T-helper 1 cell treated with Interleukin-12 subunit alpha and Interleukin-12 subunit beta and Interleukin-4 antibody, amounts not matched to agents 30 μg/mL and 1 μg/mL, for 36 hours (primary cell): Measurements from ENCODE around the gene ESPL1.
"Not testable (repeated sequence)": the region's sequence is repeated elsewhere in the genome, so short reads cannot be mapped to it uniquely, and the experiment has no call there.

Experiments used
- H3K27ac Mint-ChIP-seq: one replicate; pipeline ENCODE4 v1.8.0; 2021; ENCODE audit warnings: mild to moderate bottlenecking, mixed read lengths
- H3K27me3 Mint-ChIP-seq: one replicate; pipeline ENCODE4 v1.8.0; 2021; ENCODE audit warnings: low read depth, mixed read lengths
- H3K36me3 Mint-ChIP-seq: one replicate; pipeline ENCODE4 v1.8.0; 2021; ENCODE audit warnings: low read depth, mixed read lengths
- H3K4me1 Mint-ChIP-seq: one replicate; pipeline ENCODE4 v1.8.0; 2021; ENCODE audit warnings: low read depth, mixed read lengths
- H3K4me3 Mint-ChIP-seq: one replicate; pipeline ENCODE4 v1.8.0; 2021; ENCODE audit warnings: mild to moderate bottlenecking, moderate library complexity, mixed read lengths
- H3K9me3 Mint-ChIP-seq: one replicate; pipeline ENCODE4 v1.8.0; 2021; ENCODE audit warnings: mixed read lengths

The ESPL1 gene

DNA sequence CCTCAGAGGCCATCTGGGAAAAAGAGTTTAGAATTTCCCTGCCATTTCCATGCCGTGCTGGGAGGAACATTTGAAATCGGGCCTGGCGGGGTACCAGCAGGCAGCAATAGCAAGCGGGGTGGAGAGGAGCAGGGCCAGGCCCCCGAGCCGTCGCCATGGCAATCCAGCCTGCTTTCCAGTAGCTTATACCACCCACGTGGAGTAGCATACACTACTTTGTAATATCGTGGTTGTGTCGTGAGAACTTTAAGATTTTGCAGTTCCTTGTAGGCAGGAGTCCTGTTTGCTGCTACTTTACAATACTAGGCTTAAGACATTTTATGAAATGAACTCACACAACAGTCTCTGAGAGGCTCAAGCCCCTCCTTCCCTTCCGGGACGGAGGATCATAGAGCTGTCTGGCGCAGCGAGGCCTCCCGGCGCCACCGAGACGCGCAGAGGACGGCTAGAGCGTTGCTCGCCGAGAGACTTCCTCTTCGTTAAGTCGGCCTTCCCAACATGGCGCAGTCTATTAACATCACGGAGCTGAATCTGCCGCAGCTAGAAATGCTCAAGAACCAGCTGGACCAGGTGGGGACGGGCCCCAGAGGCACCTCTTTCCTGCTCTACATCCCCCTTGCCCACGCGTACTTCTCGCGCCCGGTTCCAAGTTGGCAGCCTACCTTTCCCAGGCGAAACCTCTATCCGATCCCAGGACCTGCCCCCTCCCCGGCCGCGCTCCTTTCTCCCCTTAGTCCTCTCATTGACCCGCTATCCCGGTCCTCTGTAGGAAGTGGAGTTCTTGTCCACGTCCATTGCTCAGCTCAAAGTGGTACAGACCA is 27.2 kb downstream of the ESPL1 start, which contains the start of gene PFDN5:
Gene PFDN5 (plus strand): TSS at position 473 of the 821 bp plus-strand sequence. CDS start 26 bp downstream, at position 499.
- no peaks in the 10 kb centered on the region for H3K27me3 Mint-ChIP-seq
- peak within 1 kb of the TSS; percentile 96 for H3K4me3 Mint-ChIP-seq
- H3K27ac Mint-ChIP-seq = peak within 1 kb of the TSS; percentile 92
- no peaks in the 10 kb centered on the region for H3K9me3 Mint-ChIP-seq
- H3K36me3 Mint-ChIP-seq = peaks cover 42% of the 10 kb centered on the region
- peaks cover 33% of the 10 kb centered on the region for H3K4me1 Mint-ChIP-seq

DNA sequence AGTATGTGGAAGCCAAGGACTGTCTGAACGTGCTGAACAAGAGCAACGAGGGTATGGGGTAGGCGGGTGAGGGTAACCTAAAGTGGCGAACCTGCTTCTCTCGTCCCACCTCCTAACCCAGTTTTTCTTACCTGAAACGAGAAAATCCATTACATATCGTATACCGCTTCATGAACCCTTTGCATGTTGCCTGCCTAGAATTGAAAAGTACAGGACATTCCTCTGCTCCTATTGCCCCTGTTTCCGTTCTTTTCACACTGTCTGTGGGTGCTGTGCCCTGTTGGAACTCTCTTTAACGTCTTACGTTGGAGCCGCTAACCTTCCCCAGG is 27.8 kb downstream of the ESPL1 start:
- Mint-ChIP-seq H3K9me3 (no peaks in the 10 kb centered on the region), H3K4me1 (peaks cover 39% of the 10 kb centered on the region), H3K27me3 (no peaks in the 10 kb centered on the region), H3K4me3 (peak overlapping the region; percentile 96), H3K27ac (peak overlapping the region; percentile 92), H3K36me3 (peaks cover 44% of the 10 kb centered on the region)

DNA sequence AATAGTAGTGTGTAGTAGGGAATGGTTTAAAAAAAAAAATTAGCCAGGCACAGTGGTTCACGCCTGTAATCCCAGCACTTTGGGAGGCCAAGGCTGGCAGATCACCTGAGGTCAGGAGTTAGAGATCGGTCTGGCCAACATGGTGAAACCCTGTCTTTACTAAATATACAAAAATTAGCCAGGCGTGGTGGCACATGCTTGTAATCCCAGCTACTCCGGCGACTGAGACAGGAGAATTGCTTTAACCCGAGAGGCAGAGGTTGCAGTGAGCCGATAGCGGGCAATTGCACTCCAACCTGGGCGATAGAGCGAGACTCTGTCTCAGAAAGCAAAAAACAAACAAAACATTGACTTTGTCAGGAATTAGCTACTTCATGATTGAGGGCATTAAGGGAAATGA is 29.0 kb downstream of the ESPL1 start:
- Mint-ChIP-seq H3K27ac (peak overlapping the region; percentile 58), H3K4me3 (peak overlapping the region; percentile 96), H3K4me1 (peaks cover 45% of the 10 kb centered on the region), H3K36me3 (peaks cover 43% of the 10 kb centered on the region)
- H3K27me3 Mint-ChIP-seq, H3K9me3 Mint-ChIP-seq: not testable (repeated sequence)

DNA sequence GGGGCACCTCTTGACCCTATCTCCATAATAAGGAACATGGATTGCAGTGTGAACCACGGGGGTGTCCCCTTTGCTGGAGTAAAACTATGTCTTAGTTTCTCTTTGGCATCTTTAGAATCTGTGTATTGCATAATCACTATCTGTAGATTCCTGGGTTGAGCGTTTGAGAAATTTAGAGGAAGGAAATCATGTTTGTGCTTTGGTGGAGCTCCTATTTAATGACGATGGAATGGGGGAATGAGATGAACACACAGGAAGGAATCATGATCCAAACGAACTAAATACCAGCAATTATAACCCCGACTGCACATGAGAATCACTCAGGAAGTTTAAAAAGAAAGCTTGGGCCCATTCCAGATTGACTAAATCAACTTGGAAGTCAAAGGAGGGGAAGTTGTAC is 30.1 kb downstream of the ESPL1 start:
- Mint-ChIP-seq H3K27me3 (no peaks in the 10 kb centered on the region), H3K9me3 (no peaks in the 10 kb centered on the region), H3K27ac (peak overlapping the region; percentile 21), H3K4me3 (peak overlapping the region; percentile 15), H3K36me3 (peaks cover 43% of the 10 kb centered on the region), H3K4me1 (peaks cover 51% of the 10 kb centered on the region)

DNA sequence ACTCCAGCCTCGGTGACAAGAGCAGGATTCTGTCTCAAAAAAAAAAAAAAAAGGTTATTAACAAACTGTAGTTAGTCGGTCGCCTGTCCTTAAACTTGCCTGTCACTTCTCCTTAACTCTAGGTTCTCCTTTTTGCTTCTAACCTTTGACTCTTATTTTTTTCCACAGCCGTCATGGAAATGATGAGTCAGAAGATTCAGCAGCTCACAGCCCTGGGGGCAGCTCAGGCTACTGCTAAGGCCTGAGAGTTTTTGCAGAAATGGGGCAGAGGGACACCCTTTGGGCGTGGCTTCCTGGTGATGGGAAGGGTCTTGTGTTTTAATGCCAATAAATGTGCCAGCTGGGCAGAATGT is 31.0 kb downstream of the ESPL1 start:
- Mint-ChIP-seq H3K36me3 (peaks cover 40% of the 10 kb centered on the region), H3K27me3 (no peaks in the 10 kb centered on the region), H3K9me3 (no peaks in the 10 kb centered on the region), H3K27ac (peak overlapping the region; percentile 88), H3K4me3 (peak overlapping the region; percentile 96), H3K4me1 (peaks cover 51% of the 10 kb centered on the region)

DNA sequence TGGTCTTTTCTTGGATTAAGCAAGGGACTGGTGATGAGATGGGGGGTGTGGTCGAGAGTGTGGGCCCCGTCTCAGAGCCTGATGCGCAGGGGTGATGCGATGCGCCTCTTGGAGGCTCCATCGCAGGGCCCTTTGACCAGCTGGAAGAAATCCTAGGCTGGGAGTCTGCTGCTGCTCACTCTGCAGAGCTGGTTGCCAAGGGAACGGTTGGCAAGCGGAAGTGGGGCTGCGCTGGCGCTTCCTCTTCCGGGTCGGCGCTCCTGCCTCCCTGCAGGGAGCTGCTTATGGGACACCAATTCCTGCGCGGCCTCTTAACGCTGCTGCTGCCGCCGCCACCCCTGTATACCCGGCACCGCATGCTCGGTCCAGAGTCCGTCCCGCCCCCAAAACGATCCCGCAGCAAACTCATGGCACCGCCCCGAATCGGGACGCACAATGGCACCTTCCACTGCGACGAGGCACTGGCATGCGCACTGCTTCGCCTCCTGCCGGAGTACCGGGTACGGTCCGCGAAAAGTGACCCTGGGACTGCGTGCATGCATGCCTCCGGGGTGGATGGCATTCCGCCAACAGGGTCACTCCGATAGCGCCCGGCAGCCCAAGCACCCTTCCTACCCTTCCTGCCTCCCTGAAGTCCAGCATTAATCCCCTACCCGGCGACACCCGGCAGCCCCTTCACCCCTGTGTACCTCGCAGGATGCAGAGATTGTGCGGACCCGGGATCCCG is 31.5 kb downstream of the ESPL1 start, which contains the start of gene MYG1:
Gene MYG1 (plus strand): TSS at position 242 of the 727 bp plus-strand sequence. CDS start 43 bp downstream, at position 285.
- H3K27ac Mint-ChIP-seq = peak within 1 kb of the TSS; percentile 88
- H3K4me3 Mint-ChIP-seq = peak within 1 kb of the TSS; percentile 96
- no peaks in the 10 kb centered on the region for H3K9me3 Mint-ChIP-seq
- peaks cover 40% of the 10 kb centered on the region for H3K36me3 Mint-ChIP-seq
- H3K27me3 Mint-ChIP-seq = no peaks in the 10 kb centered on the region
- peaks cover 51% of the 10 kb centered on the region for H3K4me1 Mint-ChIP-seq

DNA sequence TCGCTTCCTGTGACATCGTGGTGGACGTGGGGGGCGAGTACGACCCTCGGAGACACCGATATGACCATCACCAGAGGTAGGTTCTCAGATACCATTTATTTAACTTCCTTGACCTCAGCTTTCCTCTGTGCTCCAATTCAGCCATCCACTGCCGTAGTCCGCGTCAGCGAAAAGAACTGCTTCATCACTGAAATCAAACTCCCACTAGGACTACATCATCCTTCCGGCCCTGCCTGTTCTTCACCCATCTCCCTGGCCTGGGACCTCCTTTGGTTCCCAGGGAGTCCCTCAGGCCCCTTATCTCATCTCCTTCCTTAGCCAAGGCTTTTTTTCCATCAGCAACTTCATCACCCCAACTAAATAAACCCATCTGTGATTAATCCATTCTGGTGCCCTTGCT is 32.1 kb downstream of the ESPL1 start:
- peak overlapping the region; percentile 88 for H3K27ac Mint-ChIP-seq
- no peaks in the 10 kb centered on the region for H3K27me3 Mint-ChIP-seq
- H3K9me3 Mint-ChIP-seq = no peaks in the 10 kb centered on the region
- peaks cover 39% of the 10 kb centered on the region for H3K36me3 Mint-ChIP-seq
- peak overlapping the region; percentile 96 for H3K4me3 Mint-ChIP-seq
- H3K4me1 Mint-ChIP-seq = peaks cover 47% of the 10 kb centered on the region

DNA sequence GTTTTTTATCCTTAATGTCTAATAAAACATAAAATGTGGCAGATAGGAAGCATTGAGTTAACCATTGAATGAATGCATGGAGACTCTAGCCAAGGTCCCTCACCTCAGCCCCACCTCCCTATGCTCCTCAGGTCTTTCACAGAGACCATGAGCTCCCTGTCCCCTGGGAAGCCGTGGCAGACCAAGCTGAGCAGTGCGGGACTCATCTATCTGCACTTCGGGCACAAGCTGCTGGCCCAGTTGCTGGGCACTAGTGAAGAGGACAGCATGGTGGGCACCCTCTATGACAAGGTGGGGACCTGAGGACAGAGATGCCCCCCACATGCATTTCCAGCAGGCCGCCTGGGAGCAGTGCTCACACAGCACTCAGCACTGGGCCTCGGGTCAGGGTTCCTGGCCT is 34.8 kb downstream of the ESPL1 start:
- Mint-ChIP-seq H3K4me1 (peaks cover 29% of the 10 kb centered on the region), H3K4me3 (no peak overlapping the region), H3K9me3 (no peaks in the 10 kb centered on the region), H3K36me3 (peaks cover 32% of the 10 kb centered on the region), H3K27ac (no peak overlapping the region), H3K27me3 (no peaks in the 10 kb centered on the region)

DNA sequence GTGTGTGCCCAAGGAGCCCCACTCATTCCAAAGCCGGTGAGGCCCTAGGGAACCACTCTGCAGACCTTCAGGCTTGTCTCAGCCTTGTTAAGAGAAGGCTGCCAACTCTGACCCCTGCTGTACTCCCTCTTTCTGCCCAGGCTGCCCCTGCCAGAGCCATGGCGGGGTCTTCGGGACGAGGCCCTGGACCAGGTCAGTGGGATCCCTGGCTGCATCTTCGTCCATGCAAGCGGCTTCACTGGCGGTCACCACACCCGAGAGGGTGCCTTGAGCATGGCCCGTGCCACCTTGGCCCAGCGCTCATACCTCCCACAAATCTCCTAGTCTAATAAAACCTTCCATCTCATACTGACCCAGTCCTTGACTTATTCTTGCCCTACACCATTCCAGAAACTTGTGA is 38.7 kb downstream of the ESPL1 start:
- Mint-ChIP-seq H3K9me3 (no peaks in the 10 kb centered on the region), H3K27me3 (no peaks in the 10 kb centered on the region), H3K4me1 (peaks cover 6% of the 10 kb centered on the region), H3K4me3 (no peak overlapping the region), H3K27ac (no peak overlapping the region), H3K36me3 (peaks cover 23% of the 10 kb centered on the region)

DNA sequence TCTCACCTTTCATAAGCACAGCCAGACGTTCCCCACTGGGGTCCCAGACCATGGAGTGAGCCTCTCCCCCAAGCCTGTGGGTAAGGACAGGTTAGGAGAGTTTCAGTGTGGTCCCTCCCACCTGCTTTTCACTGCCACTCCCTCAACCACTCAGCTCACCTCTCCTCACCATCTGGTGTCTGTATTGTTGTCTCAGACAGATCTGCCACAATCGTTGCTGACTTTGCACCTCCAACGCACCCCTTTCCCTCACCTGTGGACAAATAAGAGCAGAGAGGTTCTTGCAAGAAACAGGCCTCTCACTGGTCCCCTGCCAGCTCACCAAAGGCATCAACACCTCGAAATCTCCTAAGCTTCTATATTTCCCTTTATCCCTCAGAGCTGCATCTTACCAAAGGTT is 40.2 kb downstream of the ESPL1 start:
- no peaks in the 10 kb centered on the region for H3K27me3 Mint-ChIP-seq
- no peak overlapping the region for H3K27ac Mint-ChIP-seq
- no peaks in the 10 kb centered on the region for H3K9me3 Mint-ChIP-seq
- H3K4me3 Mint-ChIP-seq = no peak overlapping the region
- no peaks in the 10 kb centered on the region for H3K4me1 Mint-ChIP-seq
- H3K36me3 Mint-ChIP-seq = peaks cover 16% of the 10 kb centered on the region

DNA sequence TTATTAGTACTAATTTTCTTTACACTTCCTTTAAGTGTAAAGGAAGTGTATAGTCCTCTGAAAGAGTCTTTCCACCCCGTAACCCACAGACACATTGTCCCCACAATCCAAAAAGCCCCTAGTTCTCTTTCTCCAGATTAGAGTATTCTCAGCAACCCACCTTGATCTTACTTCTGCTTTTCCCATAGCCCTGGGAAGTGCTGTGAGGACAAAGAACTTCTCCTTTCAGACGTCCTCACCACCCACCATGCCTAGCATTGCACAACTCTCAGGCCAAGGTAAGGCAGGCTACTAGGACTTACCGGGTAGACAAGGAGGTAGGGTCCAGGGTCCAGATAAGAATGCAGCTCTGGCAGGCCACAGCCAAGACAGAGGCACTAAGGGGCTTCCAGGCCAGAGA is 45.9 kb downstream of the ESPL1 start:
- Mint-ChIP-seq H3K4me3 (no peak overlapping the region), H3K36me3 (peaks cover 19% of the 10 kb centered on the region)

DNA sequence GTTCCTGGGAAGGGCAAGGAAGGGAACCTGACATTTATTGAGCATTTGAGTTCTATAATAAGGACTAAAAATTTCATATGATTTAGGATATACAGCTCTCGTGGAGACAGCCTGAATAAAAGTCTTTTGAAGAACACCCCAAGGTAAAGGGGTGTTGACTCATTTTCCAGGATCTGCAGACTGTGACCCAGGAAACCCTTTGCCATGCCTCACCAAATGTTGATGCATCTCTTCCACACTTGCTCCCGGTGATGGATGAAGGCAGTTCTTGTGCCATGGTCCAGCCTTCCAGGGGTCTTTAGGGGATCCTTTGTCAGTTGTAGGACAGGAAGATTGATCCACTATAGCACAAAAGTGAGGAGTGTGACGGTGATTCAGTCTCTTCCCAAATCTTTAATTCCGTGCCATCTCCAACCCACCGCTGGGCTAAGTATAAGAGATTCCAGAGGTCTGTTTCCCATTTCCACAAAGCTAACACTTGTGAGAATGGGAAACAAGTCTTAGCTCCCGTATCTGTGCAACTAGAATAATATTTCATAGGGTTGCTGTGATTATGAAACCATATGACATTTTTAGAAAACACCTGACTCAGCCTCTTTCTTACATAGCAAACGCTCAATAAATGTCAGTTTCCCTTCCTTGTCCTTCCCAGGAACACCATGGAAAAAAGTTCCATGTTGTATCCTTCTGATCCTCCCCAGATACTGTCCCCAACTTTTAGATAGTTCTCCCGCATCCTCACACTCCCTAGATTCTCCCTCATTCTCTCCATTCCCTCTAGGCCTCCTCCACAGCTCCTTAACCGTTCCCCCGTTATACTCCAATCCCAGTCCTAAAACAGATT is 52.5 kb downstream of the ESPL1 start:
- H3K36me3 Mint-ChIP-seq = peaks cover 10% of the 10 kb centered on the region

More for the DNA sequence above, 45.9 kb downstream of the ESPL1 start:
- H3K9me3 Mint-ChIP-seq = no peaks in the 10 kb centered on the region
- H3K27ac Mint-ChIP-seq = no peak overlapping the region
- peaks cover 4% of the 10 kb centered on the region for H3K4me1 Mint-ChIP-seq
- H3K27me3 Mint-ChIP-seq = no peaks in the 10 kb centered on the region

DNA sequence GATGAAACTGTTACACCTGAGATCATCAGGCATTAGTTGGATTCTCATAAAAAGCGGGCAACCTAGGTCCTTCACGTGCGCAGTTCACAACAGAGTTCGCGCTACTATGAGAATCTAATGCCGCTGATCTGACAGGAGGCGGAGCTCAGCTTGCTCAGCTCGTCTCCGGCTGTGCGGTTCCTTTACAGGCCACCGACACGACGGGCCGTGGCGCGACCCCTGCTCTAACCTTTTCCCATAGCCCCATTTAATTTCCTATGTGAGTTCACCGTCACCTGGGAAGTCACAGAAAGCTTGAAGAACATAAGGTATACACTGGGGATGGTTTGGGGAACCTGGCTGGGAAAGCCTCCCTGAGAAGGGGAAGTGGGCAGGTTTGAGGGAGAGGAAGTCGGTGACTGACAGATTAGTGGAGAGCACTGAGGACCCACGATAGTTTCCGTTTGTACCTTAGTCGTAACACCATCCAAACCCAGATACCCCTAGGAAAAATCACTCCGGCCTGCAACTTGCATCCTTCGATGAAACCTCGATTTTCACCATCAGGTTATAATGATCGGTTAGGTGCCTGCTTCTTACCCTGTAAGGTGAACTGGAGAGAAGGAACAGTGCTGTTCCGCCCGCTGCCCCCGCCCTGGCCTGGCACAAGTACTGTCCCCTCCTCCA is 56.1 kb downstream of the ESPL1 start:
- H3K9me3 Mint-ChIP-seq = no peaks in the 10 kb centered on the region
- H3K27me3 Mint-ChIP-seq = peaks cover 8% of the 10 kb centered on the region
- peaks cover 28% of the 10 kb centered on the region for H3K4me1 Mint-ChIP-seq
- H3K36me3 Mint-ChIP-seq = peaks cover 4% of the 10 kb centered on the region
- peak overlapping the region; percentile 87 for H3K4me3 Mint-ChIP-seq
- H3K27ac Mint-ChIP-seq = peak overlapping the region; percentile 97

More for the DNA sequence above, 52.5 kb downstream of the ESPL1 start:
- no peaks in the 10 kb centered on the region for H3K27me3 Mint-ChIP-seq
- H3K4me3 Mint-ChIP-seq = peak overlapping the region; percentile 97
- no peaks in the 10 kb centered on the region for H3K9me3 Mint-ChIP-seq
- H3K4me1 Mint-ChIP-seq = peaks cover 32% of the 10 kb centered on the region
- H3K27ac Mint-ChIP-seq = peak overlapping the region; percentile 94
